CD4-positive, alpha-beta T cell (primary cell): ENCODE measurements around the gene AGMO. TPM values are rescaled to one million over a fixed set of nuclear protein-coding genes. Genes with fewer than 3 reads are reported as not detected.

ENCODE experiments used
- ATAC-seq: fragments of 200-7000 bp; cut with Tn5 transposase; one replicate; pipeline ENCODE4 v1.10.0; 2022; ENCODE audit warnings: mild to moderate bottlenecking; ENCODE audit not compliant: poor library complexity
- CTCF ChIA-PET: fragments of 350-600 bp; sonication (Branson Sonifier 250); formaldehyde crosslinking; loops from one replicate; lab custom pipeline; 2021; ENCODE audit warnings: antibody characterized with exemption, inconsistent platforms; lab: Charles Lee
- POLR2A ChIA-PET: fragments of 350-600 bp; sonication (Branson Sonifier 250); formaldehyde crosslinking; loops from one replicate; lab custom pipeline; 2021; ENCODE audit warnings: antibody characterized with exemption, inconsistent platforms; lab: Charles Lee
- DNase-seq, 14 experiments: peaks; one replicate each; pipeline ENCODE4 v3.0.0-alpha.2; 2013 to 2020; ENCODE audit warnings: mixed read lengths in 2 of 14
- H3K27ac ChIP-seq, 2 donors: one replicate each; pipeline versions ENCODE4 v1.5.1 to v1.7.0; 2013; ENCODE audit warnings: low read length in 2 of 2, low read depth in 1 of 2, mild to moderate bottlenecking in 1 of 2
- H3K27me3 ChIP-seq, 2 experiments: 1 replicate in 1 of 2; 2 replicates in 1 of 2; pipeline versions ENCODE4 v1.6.1 to v1.7.0; 2013; ENCODE audit warnings: low read length in 2 of 2, control low read depth in 1 of 2, mild to moderate bottlenecking in 1 of 2, moderate library complexity in 1 of 2; ENCODE audit not compliant: insufficient read depth in 2 of 2, control insufficient read depth in 1 of 2
- H3K36me3 ChIP-seq: one replicate; pipeline ENCODE4 v1.6.1; 2013; ENCODE audit warnings: low read length, control low read depth; ENCODE audit not compliant: insufficient read depth
- H3K4me1 ChIP-seq: one replicate; pipeline ENCODE4 v1.6.1; 2013; ENCODE audit warnings: low read length, control low read depth; ENCODE audit not compliant: insufficient read depth
- H3K4me3 ChIP-seq: one replicate; pipeline ENCODE4 v1.5.1; 2013; ENCODE audit warnings: mild to moderate bottlenecking, low read length, moderate library complexity
- H3K9me3 ChIP-seq, 2 experiments: 1 replicate in 1 of 2; 2 replicates in 1 of 2; pipeline versions ENCODE4 v1.6.1 to v1.7.0; 2013; ENCODE audit warnings: low read length in 2 of 2, mild to moderate bottlenecking in 2 of 2, control low read depth in 1 of 2, moderate library complexity in 1 of 2; ENCODE audit not compliant: control insufficient read depth in 1 of 2, insufficient read depth in 1 of 2
- H3K27ac Mint-ChIP-seq: one replicate; pipeline ENCODE4 v1.8.0; 2020; ENCODE audit warnings: mixed read lengths
- H3K27me3 Mint-ChIP-seq: one replicate; pipeline ENCODE4 v1.8.0; 2021; ENCODE audit warnings: mixed read lengths
- H3K36me3 Mint-ChIP-seq: one replicate; pipeline ENCODE4 v1.8.0; 2021; ENCODE audit warnings: low read depth, mixed read lengths
- H3K4me1 Mint-ChIP-seq: one replicate; pipeline ENCODE4 v1.8.0; 2021; ENCODE audit warnings: low read depth, mixed read lengths
- H3K4me3 Mint-ChIP-seq: one replicate; pipeline ENCODE4 v1.8.0; 2020; ENCODE audit warnings: mild to moderate bottlenecking, mixed read lengths
- H3K9me3 Mint-ChIP-seq: one replicate; pipeline ENCODE4 v1.8.0; 2020; ENCODE audit warnings: mixed read lengths
- CTCF ChIP-seq: fragments of 200-600 bp; IDR thresholded peaks from one replicate; pipeline ENCODE4 v1.8.0; 2022; ENCODE audit warnings: antibody characterized with exemption, mild to moderate bottlenecking
- intact Hi-C, 2 experiments: fragments of 100-400 bp; cut with DNase I in 1 of 2; cut with micrococcal nuclease in 1 of 2; formaldehyde crosslinking; loops; one replicate each; pipeline versions ENCODE4 v1.15.1 to v1.9.0; 2023 to 2025; cut with DNase I, micrococcal nuclease
- total RNA-seq, 174 experiments: library from RNA in 2 of 174; stranded (reverse) in 2 of 174; gene quantifications; one replicate each; pipeline ENCODE4 v1.2.3 and lab custom pipeline; 2021 to 2026

The AGMO gene
- total RNA-seq, 2 experiments from 2014 or later, result not detected

- Histone ChIP-seq H3K27me3 (no peaks in the 10 kb centered on the region), H3K4me3 (no peak overlapping the region), H3K9me3 (peaks cover 3 to 6% of the 10 kb centered on the region in 2 experiments), H3K36me3 (no peaks in the 10 kb centered on the region), H3K27ac (no peak overlapping the region), H3K4me1 (no peaks in the 10 kb centered on the region)
- no peak for TF ChIP-seq CTCF
- no peaks in the 10 kb centered on the region for H3K36me3 Mint-ChIP-seq
- H3K27me3 Mint-ChIP-seq, result no peaks in the 10 kb centered on the region
- no peaks in the 10 kb centered on the region for H3K4me1 Mint-ChIP-seq
- POLR2A ChIA-PET, result no interaction called here
- peaks cover 7% of the 10 kb centered on the region for H3K9me3 Mint-ChIP-seq
- no peak overlapping the region for H3K4me3 Mint-ChIP-seq
- ATAC-seq (no peak), DNase-seq (no peak)
- H3K27ac Mint-ChIP-seq, result no peak overlapping the region
- CTCF ChIA-PET, result no interaction called here
- intact Hi-C loops, result no loop called here
These were observed 220.0 kb downstream of the AGMO start for GRCh38 chr7:15341817-15342216.

GRCh38 chr7:15336146-15336545, 225.7 kb downstream of the AGMO start:
- H3K4me1 Mint-ChIP-seq, result no peaks in the 10 kb centered on the region
- no peak for TF ChIP-seq CTCF
- no peak overlapping the region for H3K4me3 ChIP-seq
- ATAC-seq, result no peak
- no peaks in the 10 kb centered on the region for H3K27me3 ChIP-seq
- H3K4me3 Mint-ChIP-seq, result no peak overlapping the region
- no peak overlapping the region for H3K27ac Mint-ChIP-seq
- H3K4me1 ChIP-seq, result no peaks in the 10 kb centered on the region
- H3K9me3 ChIP-seq, result peaks cover 3 to 6% of the 10 kb centered on the region in 2 experiments
- ChIA-PET POLR2A (no interaction called here), CTCF (no interaction called here)
- intact Hi-C loops, result no loop called here
- H3K27ac ChIP-seq, result no peak overlapping the region
- H3K36me3 Mint-ChIP-seq, result no peaks in the 10 kb centered on the region
- H3K36me3 ChIP-seq, result no peaks in the 10 kb centered on the region
- no peaks in the 10 kb centered on the region for H3K27me3 Mint-ChIP-seq
- no peak for DNase-seq
- H3K9me3 Mint-ChIP-seq, result peaks cover 7% of the 10 kb centered on the region

- intact Hi-C loops, result no loop called here
- ChIA-PET POLR2A (no interaction called here), CTCF (no interaction called here)
- no peak for TF ChIP-seq CTCF
- no peak overlapping the region for H3K4me3 ChIP-seq
- peaks cover 2 to 3% of the 10 kb centered on the region in 2 experiments for H3K9me3 ChIP-seq
- Mint-ChIP-seq H3K27me3 (no peaks in the 10 kb centered on the region), H3K27ac (no peak overlapping the region), H3K4me1 (no peaks in the 10 kb centered on the region), H3K9me3 (peaks cover 7% of the 10 kb centered on the region), H3K4me3 (no peak overlapping the region), H3K36me3 (no peaks in the 10 kb centered on the region)
- no peaks in the 10 kb centered on the region for H3K27me3 ChIP-seq
- ATAC-seq (no peak), DNase-seq (no peak)
- no peak overlapping the region for H3K27ac ChIP-seq
- H3K4me1 ChIP-seq, result no peaks in the 10 kb centered on the region
- H3K36me3 ChIP-seq, result no peaks in the 10 kb centered on the region
These were observed 226.4 kb downstream of the AGMO start for GRCh38 chr7:15335390-15335789.
